Myocyte (in vitro differentiated cells): ENCODE results near the gene RNF19B. TPM values are rescaled to one million over a fixed set of nuclear protein-coding genes. Genes with fewer than 3 reads are reported as not detected.

Source experiments
- DNase-seq: peaks from one replicate; pipeline ENCODE4 v3.0.0-alpha.2; 2012; ENCODE audit warnings: low read depth
- polyA plus RNA-seq: library from polyadenylated mRNA; unstranded; fragments of >200 nt; gene quantifications from one replicate; pipeline ENCODE4 v1.2.1, GENCODE V29; 2012; ENCODE audit warnings: missing spikeins
- total RNA-seq: library from RNA; depleted of rRNA; stranded (reverse); fragments of >200 nt; gene quantifications from 2 replicates; pipeline ENCODE4 v1.2.3, GENCODE V29; 2014

Gene RNF19B, protein sequence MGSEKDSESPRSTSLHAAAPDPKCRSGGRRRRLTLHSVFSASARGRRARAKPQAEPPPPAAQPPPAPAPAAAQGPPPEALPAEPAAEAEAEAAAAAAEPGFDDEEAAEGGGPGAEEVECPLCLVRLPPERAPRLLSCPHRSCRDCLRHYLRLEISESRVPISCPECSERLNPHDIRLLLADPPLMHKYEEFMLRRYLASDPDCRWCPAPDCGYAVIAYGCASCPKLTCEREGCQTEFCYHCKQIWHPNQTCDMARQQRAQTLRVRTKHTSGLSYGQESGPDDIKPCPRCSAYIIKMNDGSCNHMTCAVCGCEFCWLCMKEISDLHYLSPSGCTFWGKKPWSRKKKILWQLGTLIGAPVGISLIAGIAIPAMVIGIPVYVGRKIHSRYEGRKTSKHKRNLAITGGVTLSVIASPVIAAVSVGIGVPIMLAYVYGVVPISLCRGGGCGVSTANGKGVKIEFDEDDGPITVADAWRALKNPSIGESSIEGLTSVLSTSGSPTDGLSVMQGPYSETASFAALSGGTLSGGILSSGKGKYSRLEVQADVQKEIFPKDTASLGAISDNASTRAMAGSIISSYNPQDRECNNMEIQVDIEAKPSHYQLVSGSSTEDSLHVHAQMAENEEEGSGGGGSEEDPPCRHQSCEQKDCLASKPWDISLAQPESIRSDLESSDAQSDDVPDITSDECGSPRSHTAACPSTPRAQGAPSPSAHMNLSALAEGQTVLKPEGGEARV
- 14.9 and 23.4 TPM in 2 replicates for total RNA-seq
- 17.8 TPM for polyA plus RNA-seq

DNA sequence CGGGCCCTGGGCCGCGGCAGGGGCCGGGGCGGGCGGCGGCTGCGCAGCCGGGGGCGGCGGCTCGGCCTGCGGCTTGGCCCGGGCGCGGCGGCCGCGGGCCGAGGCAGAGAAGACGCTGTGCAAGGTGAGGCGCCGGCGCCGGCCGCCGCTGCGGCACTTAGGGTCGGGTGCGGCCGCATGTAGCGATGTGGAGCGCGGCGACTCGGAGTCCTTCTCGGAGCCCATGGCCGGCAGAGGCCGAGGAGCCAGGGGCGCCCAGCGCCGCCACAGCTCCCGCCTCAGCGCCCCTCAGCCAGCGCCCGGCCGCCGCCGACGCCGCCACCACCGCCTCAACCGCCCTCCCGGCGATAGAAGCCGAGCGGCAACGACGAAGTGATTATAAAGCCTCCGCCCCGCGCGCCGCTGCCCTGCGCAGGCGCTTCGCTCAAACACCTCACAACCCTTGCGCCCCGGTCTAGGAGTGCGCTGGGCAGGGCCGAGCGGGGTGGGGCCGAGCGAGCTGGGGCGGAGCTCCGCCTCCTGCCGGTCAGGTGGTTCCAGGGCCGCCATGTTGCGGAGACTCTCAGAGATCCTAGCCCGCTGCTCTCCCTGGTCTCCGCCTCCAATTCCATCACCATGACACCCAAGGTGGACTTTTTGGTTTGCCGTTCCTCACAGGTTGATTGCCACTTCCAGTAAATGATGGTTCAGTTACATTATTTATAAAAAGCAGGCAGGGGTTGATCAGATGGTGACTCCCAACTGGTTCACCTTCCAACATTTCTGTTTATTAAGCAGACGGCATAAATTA, at the start of gene RNF19B:
Gene RNF19B (minus strand): TSS at position 349 of the 790 bp plus-strand sequence. CDS start 124 bp downstream, at position 225.
- DNase-seq: peak; percentile 95

DNA sequence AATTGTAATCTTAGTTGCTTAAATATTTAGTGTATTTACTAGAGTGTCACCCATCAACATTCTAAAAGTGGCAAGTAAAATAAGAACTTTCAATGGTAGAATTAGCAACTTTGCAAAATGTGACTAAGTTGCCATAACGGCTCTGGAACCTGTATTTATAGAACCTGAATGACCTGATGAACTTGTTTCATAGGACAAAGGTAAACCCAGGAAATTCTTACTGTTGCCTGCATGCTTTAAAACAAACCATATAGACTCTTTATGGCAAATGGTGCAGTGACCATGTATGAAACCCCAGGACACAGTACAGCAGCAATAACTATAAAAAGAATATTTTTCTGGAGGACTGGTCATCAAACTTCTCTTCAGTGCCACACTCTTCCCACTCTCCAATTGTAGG, 49.2 kb upstream of the RNF19B start:
- DNase-seq: no peak

GRCh38 chr1:33012165-33012564, 47.6 kb upstream of the RNF19B start:
- DNase-seq: no peak

GRCh38 chr1:33010932-33011731, 46.5 kb upstream of the RNF19B start:
- peak; percentile 71 for DNase-seq

DNA sequence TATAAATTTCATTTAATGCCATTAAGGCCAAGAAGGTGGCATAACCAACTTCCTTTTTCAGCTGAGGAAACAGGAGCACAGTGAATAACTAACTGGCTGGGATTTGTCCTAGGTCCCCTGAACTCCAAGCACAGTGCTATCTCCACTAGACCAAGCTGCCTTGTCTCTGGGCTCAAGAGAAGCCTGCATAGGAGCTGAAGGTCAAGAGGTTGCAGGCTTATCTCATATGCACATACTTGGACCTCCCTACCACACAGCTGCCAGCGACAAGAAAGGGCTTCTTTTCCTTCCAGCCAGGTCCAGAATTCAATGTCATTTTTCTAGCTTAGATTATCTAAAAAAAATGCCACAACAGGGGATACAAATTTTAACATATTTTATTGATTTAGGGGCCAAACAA, 45.0 kb upstream of the RNF19B start:
- no peak for DNase-seq

DNA sequence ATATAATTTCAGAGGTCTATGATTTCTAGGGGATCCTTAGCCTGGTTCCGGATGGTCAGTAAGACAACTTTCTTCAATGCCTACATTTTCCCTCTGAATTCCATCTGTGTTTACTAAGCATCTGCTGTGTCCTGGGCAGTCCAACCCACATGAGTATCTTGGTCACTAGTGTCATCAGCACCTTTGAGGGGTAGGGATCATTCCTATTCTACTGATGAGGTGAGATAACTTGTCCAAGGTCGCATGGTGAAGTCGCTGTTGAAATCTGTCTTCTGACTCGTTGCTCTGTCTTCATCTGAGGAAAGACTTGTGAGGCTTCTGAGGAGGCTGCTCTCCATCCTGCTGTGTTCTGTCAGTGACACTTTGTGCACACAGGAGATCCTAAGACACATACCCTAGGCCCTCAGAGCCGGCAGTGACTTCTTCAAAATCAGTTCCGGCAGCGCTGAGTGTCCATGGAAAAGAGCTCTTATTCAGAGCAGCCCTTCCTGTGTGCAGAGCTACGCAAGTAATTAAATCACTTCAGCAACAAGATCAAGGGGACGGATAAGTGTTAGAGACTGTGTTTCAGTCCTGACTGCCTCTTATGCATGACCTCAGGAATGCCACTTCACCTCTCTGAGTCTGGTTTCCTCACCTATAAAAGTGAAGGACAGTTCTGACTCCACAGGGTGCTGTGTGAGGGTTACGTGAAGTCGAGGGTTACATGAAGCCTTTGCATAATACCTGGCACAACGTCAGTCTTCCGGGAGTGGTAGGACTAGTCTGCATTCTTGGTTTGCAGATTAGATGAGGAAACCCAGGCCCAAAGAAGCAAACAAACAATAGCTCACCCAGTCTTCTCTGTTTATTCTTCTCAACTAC, 43.7 kb upstream of the RNF19B start:
- no peak for DNase-seq

- DNase-seq: peak; percentile 92
Measured at GRCh38 chr1:33007190-33008050, 42.8 kb upstream of the RNF19B start.

- no peak for DNase-seq
Measured at GRCh38 chr1:33005838-33006421, 41.3 kb upstream of the RNF19B start.

- DNase-seq: no peak
Measured at GRCh38 chr1:33005117-33005837, 40.7 kb upstream of the RNF19B start.

GRCh38 chr1:33004613-33005012, 40.0 kb upstream of the RNF19B start:
- no peak for DNase-seq

GRCh38 chr1:33003657-33004056, 39.0 kb upstream of the RNF19B start:
- no peak for DNase-seq

DNA sequence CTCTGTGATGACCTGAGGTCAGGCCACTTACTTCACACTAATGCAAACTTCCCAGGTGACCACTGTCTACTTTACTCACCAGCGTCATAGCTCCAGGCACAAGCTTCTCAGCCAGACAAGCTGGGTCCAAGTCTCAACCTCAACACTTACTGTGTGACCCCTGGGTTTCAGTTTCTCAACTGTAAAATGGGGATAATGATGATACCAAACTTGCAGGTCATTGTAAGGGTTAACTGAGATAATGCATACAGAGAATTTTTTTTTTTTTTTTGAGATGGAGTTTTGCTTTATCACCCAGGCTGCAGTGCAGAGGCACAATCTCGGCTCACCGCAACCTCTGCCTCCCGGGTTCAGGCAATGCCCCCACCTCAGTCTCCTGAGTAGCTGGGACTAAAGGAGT, 37.4 kb upstream of the RNF19B start:
- no peak for DNase-seq

- no peak for DNase-seq
Measured at GRCh38 chr1:33001282-33001681, 36.7 kb upstream of the RNF19B start.

DNA sequence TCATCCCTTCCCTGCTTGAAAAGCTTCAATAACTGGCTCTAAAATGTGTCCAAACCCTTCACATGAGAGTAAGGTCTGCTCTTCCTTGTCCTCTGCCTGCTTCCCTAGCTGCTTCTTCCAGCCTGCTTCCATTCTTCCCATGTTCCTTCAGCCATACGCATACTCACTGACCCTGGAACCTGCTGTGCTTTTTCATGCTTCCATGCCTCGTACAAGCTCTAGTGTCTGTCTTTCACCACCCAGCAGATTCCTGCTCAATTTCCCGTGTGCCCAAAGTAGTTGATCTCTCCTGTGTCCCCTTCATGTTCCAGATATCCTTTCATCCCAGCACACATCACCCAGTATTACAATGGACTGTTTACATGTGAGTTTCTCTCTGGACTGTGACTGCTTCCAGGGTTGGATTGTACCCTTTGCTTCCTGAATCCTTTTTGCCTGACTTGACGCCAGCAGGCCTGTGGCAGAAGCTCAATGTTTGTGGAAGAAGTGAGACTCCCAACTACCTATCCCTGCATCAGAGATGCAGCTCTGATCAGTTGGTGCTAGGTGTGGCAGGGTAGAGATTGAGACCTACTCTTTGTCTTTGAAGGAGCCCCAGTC, 35.9 kb upstream of the RNF19B start:
- no peak for DNase-seq

GRCh38 chr1:32998997-32999396, 34.4 kb upstream of the RNF19B start:
- no peak for DNase-seq

DNA sequence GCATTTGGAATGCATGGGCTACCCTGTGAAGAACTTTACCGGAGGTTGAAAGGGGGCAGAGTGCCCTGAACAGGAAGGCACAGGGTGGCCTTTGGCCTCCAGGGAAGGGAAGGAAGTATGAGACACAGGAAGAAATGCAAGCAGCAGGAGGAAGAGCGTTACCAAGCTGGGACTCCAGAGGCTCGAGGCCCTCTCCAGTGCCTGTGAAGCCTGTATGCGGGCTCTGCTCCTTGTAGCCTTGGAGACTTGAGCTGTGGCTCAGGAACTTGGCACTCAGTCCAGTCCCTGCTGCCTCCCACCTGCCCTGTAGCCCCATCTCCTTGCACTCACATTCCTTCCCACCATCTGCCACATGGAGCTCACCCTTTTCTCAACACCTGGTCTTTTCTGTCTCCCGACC, 33.5 kb upstream of the RNF19B start:
- DNase-seq: peak; percentile 31

DNA sequence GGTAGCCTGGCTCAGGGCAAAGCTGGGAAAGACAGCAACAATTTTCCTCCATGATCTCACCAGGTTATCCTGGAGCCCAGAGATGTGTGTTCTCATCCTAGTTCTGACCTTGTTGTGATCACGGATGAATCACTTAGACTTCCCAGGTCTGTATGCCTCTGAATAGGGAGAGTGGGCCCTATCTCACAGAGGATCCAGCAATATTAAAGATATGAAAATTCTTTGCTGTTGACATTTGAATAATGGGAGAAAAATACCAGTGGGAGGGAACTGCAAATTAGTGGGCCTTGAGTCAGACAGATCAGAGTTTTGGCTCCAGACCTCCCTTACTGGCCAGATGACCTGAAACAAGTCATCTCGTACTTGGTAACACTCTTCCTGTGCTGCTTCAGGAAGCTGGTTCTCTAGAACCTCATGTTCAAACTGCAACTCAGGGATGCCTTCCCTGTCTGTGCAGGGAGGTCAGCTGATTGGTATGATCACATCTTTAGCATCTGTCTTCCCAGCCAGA, 32.8 kb upstream of the RNF19B start:
- peak; percentile 31 for DNase-seq
